Measurements from ENCODE around the gene ABCD2. TPM values are rescaled to one million over a fixed set of nuclear protein-coding genes. Genes with fewer than 3 reads are reported as not detected.
"Not testable (repeated sequence)": the region's sequence is repeated elsewhere in the genome, so short reads cannot be mapped to it uniquely, and the experiment has no call there.

The ABCD2 gene
- total RNA-seq, 2 experiments from 2014 or later: 4.8 to 5.0 TPM

DNA sequence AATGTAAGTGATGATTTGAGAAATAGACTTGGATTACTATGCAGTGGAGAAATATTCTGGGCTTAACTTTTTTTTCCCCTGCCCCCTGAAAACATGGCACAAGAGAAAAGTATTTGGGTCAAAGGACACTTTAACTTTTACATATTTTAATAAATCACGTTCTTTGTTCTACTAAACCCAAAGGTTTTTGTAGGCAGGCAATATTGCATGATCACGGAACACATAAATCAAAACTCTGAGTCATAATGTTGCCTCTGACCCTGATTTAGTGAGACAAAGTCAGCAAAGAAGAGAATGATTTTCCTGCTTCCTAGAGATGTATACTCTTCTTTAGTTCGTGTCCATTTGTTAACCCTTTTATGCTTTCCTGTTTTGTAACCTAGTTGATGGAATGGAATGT is 38.0 kb downstream of the ABCD2 start:
- DNase-seq: no peak
- CTCF ChIA-PET: no interaction called here
- intact Hi-C loops (cut with micrococcal nuclease): loop anchor here (5.0 kb wide), 1 partner anchor 36 kb away; the partner anchor contains the start of gene ABCD2
- H3K9me3 Mint-ChIP-seq: no peaks in the 10 kb centered on the region
- H3K27ac Mint-ChIP-seq: no peak overlapping the region
- peaks cover 2% of the 10 kb centered on the region for H3K4me1 Mint-ChIP-seq (ENCODE audit: low read depth)
- H3K36me3 Mint-ChIP-seq: peaks cover 23% of the 10 kb centered on the region
- no peak overlapping the region for H3K4me3 Mint-ChIP-seq
- POLR2A ChIA-PET: no interaction called here
- H3K27me3 Mint-ChIP-seq: no peaks in the 10 kb centered on the region

DNA sequence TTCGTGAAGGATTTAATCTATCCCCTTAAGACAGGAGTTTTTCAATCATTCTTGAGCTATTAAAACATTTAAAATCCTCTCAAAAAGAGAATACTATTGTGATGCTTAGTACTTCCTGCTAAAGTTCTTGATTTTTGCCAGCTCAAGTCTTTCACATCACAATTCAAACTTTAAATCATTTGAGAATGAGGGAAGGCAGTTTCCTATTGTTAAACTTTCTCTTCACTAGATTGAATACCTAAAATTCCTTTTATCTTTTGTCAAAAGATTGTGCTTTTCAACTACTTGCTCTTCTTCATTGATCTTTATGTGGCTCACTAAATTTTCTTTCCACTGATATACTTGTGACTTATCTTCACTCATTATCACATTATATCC is 44.1 kb downstream of the ABCD2 start:
- Mint-ChIP-seq H3K4me1 (ENCODE audit: low read depth) (peaks cover 10% of the 10 kb centered on the region), H3K4me3 (no peak overlapping the region), H3K27ac (no peak overlapping the region), H3K36me3 (peaks cover 34% of the 10 kb centered on the region), H3K27me3 (no peaks in the 10 kb centered on the region), H3K9me3 (no peaks in the 10 kb centered on the region)
- no peak for DNase-seq
- POLR2A ChIA-PET: no interaction called here
- CTCF ChIA-PET: no interaction called here
- intact Hi-C loops (cut with micrococcal nuclease): no loop called here

DNA sequence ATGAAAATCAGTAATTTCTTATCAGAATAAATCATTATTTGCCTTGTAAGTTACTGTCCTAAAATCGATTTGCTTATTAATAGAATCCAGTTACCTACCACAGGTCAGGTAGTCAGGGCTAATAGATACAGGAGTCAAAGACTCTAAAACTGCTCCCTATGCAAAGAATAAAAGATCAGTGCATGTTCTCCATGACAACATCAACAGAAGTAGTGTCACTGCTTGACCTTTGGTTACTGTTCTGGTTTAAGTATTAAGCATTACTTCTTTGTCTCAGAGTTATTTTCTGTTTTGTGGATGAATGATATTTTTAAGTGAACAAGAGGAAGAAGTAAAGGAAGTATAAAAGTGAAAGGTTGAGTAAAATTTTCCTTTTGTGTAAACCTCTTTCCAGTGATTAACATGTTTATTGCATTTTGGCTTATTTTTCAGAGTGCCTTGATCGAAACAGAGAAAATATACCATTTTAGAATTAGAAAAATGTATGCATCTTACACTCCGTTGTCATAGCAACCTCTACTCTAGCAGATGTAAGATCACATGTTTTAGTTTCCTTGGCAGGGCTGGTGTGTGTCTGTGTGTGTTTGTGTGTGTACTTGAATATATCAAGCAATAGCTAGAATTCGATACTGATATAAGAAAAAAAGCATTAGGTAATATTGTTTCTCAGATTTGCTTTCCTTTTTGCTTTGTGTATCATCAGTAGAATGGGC is 44.7 kb downstream of the ABCD2 start:
- Mint-ChIP-seq H3K27me3 (no peaks in the 10 kb centered on the region), H3K36me3 (peaks cover 39% of the 10 kb centered on the region), H3K4me1 (ENCODE audit: low read depth) (peaks cover 10% of the 10 kb centered on the region), H3K27ac (no peak overlapping the region), H3K4me3 (no peak overlapping the region), H3K9me3 (no peaks in the 10 kb centered on the region)
- ChIA-PET POLR2A (no interaction called here), CTCF (interaction anchor here (0.6 kb wide), 1 partner anchor 10 kb away, joined by 3 read pairs; no protein-coding TSS in a partner anchor)
- DNase-seq: no peak
- intact Hi-C loops (cut with micrococcal nuclease): no loop called here

DNA sequence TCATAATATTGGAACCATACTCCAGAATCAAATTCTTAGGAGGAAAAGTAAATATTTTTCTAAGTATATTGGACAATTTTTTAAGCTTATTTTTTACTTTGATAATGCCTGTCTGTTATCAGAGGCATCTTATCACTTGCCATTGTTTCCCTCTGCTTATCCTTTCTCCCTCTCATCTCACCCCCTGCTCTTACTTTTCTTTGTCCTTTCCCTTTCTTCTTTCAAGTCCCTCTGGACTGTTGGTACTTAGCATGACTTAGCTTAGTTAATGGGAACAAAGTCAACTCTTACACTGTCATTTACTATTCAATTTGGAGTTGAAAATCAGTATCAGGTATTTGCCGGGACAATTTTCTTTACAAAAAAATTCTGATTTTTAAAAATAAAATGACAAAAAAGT is 45.2 kb downstream of the ABCD2 start:
- CTCF ChIA-PET: interaction anchor here (0.6 kb wide), 1 partner anchor 11 kb away, joined by 3 read pairs; no protein-coding TSS in a partner anchor

DNA sequence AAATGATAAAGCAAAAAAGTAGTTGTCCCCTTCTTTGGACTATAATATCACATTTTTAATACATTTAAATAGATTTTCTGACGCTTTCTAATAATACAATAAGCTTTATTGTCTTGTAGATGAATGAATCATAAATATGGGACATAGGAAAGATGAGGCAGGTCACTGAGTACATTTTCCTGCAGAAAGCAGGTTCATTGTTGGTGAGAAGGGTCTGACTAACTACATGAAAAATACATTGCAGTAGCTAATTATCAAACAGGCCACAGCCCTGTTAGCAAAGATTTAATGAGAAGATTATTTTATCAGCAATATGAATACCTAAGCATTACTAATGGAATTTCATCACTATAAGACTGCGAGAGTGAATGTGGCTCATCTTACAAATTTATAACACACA is 45.6 kb downstream of the ABCD2 start:
- POLR2A ChIA-PET: no interaction called here
- intact Hi-C loops (cut with micrococcal nuclease): no loop called here
- Mint-ChIP-seq H3K4me1 (ENCODE audit: low read depth) (peaks cover 10% of the 10 kb centered on the region), H3K36me3 (peaks cover 45% of the 10 kb centered on the region), H3K4me3 (no peak overlapping the region), H3K9me3 (peaks cover 3% of the 10 kb centered on the region), H3K27ac (no peak overlapping the region), H3K27me3 (no peaks in the 10 kb centered on the region)
- CTCF ChIA-PET: no interaction called here
- no peak for DNase-seq

More for the DNA sequence above, 45.2 kb downstream of the ABCD2 start:
- H3K4me1 Mint-ChIP-seq (ENCODE audit: low read depth): peaks cover 10% of the 10 kb centered on the region
- intact Hi-C loops (cut with micrococcal nuclease): no loop called here
- peaks cover 2% of the 10 kb centered on the region for H3K9me3 Mint-ChIP-seq
- no peaks in the 10 kb centered on the region for H3K27me3 Mint-ChIP-seq
- H3K27ac Mint-ChIP-seq: no peak overlapping the region
- no peak overlapping the region for H3K4me3 Mint-ChIP-seq
- no peak for DNase-seq
- H3K36me3 Mint-ChIP-seq: peaks cover 45% of the 10 kb centered on the region
- POLR2A ChIA-PET: no interaction called here

DNA sequence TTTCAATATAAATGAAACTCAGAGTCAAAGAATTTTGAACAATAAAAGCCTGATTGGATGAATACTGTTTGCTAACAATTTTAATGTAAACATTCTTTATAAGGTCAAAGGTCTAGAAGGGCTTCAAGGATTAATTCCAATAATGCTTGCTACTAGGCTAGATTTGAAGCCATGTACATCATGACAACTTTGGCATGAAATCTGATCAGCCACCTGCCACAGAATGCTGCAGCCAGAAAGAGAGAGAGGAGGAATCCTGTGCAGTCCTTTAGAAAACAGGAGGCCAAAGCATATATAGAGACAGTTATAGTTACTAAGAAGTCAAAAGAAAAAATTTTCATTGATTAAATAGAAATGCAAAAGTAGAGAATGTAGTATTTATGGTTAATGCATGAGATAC is 47.1 kb downstream of the ABCD2 start:
- POLR2A ChIA-PET: no interaction called here

DNA sequence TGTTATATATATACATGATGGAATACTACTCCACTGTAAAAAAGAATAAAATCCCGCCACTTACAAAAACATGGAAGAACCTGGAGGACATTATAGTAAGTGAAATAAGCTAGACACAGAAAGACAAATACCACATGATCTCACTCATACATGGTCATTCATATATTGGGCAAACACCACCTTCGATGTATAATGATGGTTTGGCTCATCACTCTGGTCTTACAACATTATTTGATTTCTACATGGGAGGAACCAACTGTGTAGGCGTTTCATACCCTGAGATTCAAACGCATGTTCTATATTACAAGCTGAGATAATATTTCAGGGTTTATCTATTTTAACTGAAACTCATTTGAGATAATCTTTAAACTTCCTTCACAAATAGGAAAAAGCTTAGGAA is 48.3 kb downstream of the ABCD2 start:
- Mint-ChIP-seq H3K36me3 (peaks cover 44% of the 10 kb centered on the region), H3K27ac (no peak overlapping the region), H3K4me1 (ENCODE audit: low read depth) (peaks cover 10% of the 10 kb centered on the region), H3K9me3 (peaks cover 16% of the 10 kb centered on the region), H3K27me3 (no peaks in the 10 kb centered on the region), H3K4me3 (no peak overlapping the region)
- POLR2A ChIA-PET: no interaction called here
- intact Hi-C loops (cut with micrococcal nuclease): no loop called here
- DNase-seq: no peak
- CTCF ChIA-PET: interaction anchor here (0.6 kb wide), 1 partner anchor 1878 kb away, joined by 3 read pairs; no protein-coding TSS in a partner anchor

More for the DNA sequence above, 47.1 kb downstream of the ABCD2 start:
- DNase-seq: no peak
- no peak overlapping the region for H3K4me3 Mint-ChIP-seq
- H3K36me3 Mint-ChIP-seq: peaks cover 44% of the 10 kb centered on the region
- intact Hi-C loops (cut with micrococcal nuclease): no loop called here
- no peaks in the 10 kb centered on the region for H3K27me3 Mint-ChIP-seq
- H3K9me3 Mint-ChIP-seq: peaks cover 4% of the 10 kb centered on the region
- CTCF ChIA-PET: no interaction called here
- no peak overlapping the region for H3K27ac Mint-ChIP-seq
- peaks cover 10% of the 10 kb centered on the region for H3K4me1 Mint-ChIP-seq (ENCODE audit: low read depth)

DNA sequence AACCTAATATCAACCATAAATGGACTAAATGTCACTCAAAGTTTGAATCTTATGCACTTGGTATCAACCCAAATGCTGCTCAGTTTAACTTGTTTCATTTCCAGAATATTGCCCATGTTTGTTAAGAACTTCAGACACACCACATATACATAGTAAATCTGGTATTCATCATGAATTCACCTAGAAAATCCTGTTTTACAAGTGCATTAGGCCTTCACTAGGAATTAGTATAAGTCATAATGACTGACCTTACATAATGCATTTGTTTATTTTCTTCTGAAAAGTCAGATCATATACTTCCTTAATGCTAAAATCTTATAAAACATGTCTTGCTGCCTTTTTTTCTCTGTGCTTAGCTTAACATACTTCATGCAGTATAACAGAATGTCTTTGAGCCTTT is 66.1 kb downstream of the ABCD2 start:
- Mint-ChIP-seq H3K36me3 (peaks cover 26% of the 10 kb centered on the region), H3K27ac (no peak overlapping the region)

DNA sequence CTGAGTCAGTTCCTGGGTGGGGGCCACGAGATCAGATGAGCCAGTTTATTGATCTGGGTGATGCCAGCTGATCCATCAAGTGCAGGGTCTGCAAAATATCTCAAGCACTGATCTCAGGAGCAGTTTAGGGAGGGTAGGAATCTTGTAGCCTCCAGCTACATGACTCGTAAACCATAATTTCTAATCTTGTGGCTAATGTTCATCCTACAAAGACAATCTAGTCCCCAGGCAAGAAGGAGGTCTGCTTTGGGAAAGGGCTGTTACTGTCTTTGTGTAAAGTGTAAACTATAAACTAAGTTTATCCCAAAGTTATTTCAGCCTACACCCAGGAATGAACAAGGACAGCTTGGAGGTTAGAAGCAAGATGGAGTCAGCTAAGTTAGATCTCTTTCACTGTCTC is 75.4 kb downstream of the ABCD2 start:
- POLR2A ChIA-PET, H3K36me3 Mint-ChIP-seq, CTCF ChIA-PET: not testable (repeated sequence)

More for the DNA sequence above, 66.1 kb downstream of the ABCD2 start:
- ChIA-PET POLR2A (no interaction called here), CTCF (no interaction called here)
- Mint-ChIP-seq H3K4me3 (no peak overlapping the region), H3K4me1 (ENCODE audit: low read depth) (no peaks in the 10 kb centered on the region), H3K9me3 (peaks cover 9% of the 10 kb centered on the region), H3K27me3 (no peaks in the 10 kb centered on the region)
- DNase-seq: no peak
- intact Hi-C loops (cut with micrococcal nuclease): no loop called here

DNA sequence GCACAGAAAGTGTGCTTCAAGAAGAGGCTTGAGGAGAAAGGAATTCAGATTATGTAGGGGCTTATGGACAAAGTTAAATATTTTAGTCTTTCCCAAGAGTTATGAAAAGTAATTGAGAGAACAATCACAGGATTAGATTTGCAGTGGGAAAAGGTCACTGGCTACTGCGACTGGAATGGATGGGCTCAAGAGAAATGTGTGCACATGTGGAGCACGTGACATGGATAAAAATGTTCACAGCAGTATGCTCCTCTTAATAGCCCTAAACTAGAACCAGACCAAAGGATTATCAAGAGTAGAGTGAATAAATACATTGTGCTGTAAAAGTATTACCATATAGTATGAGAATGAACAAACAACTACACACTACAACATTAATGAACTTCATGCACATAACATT is 78.1 kb downstream of the ABCD2 start:
- Mint-ChIP-seq H3K27ac (no peak overlapping the region), H3K27me3 (no peaks in the 10 kb centered on the region), H3K4me3 (no peak overlapping the region), H3K36me3 (peaks cover 2% of the 10 kb centered on the region), H3K9me3 (no peaks in the 10 kb centered on the region), H3K4me1 (ENCODE audit: low read depth) (no peaks in the 10 kb centered on the region)
- intact Hi-C loops (cut with micrococcal nuclease): no loop called here
- ChIA-PET POLR2A (no interaction called here), CTCF (no interaction called here)
- DNase-seq: no peak

More for the DNA sequence above, 75.4 kb downstream of the ABCD2 start:
- H3K9me3 Mint-ChIP-seq; H3K4me3 Mint-ChIP-seq; H3K4me1 Mint-ChIP-seq (ENCODE audit: low read depth); DNase-seq; H3K27me3 Mint-ChIP-seq; H3K27ac Mint-ChIP-seq; intact Hi-C loops (cut with micrococcal nuclease): not testable (repeated sequence)

DNA sequence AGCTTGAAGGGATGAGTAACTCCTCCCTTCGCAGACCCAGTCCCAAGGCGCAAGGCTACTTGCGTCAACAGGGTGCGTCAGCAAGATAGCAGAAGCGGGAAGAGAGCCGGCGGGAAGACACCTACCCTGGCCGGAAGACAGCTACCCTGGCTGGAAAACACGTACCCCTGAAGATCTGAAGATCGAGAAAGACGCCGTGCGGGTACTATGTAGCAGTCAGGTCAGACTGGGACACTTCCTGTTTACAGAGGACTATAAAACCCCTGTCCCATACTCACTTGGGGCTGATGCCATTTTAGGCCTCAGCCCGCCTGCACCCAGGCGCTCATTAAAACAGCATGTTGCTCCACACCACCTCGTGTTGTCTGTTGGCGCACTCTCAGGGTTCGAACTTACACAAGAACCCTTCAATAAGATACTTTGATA is 80.9 kb downstream of the ABCD2 start:
- CTCF ChIA-PET: no interaction called here
- Mint-ChIP-seq H3K27me3 (no peaks in the 10 kb centered on the region), H3K27ac (no peak overlapping the region), H3K36me3 (peaks cover under 1% of the 10 kb centered on the region), H3K9me3 (no peaks in the 10 kb centered on the region), H3K4me1 (ENCODE audit: low read depth) (no peaks in the 10 kb centered on the region), H3K4me3 (no peak overlapping the region)
- intact Hi-C loops (cut with micrococcal nuclease): no loop called here
- DNase-seq: no peak
- POLR2A ChIA-PET: no interaction called here

DNA sequence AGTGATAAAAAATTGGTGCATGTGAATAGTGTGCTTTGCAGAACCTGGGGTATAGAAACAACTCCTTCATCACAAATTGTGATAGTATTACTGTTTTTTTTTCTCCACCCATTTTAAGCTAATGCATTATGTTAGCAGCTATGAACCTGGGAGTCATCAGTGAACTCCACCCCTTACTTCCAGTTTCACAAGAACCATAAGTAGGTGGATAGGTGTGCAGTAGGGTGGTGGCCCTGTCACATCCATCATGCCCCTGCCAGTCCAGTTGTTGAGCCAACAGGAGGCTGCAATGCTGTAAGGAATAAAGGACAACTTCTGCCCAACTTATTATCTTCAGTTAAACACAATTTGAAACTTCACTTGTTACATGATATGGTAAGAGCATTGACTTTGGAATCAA is 85.7 kb downstream of the ABCD2 start:
- Mint-ChIP-seq H3K4me1 (ENCODE audit: low read depth) (no peaks in the 10 kb centered on the region), H3K27ac (no peak overlapping the region), H3K4me3 (no peak overlapping the region), H3K27me3 (no peaks in the 10 kb centered on the region), H3K36me3 (no peaks in the 10 kb centered on the region), H3K9me3 (no peaks in the 10 kb centered on the region)
- CTCF ChIA-PET: no interaction called here
- POLR2A ChIA-PET: no interaction called here
- intact Hi-C loops (cut with micrococcal nuclease): no loop called here
- no peak for DNase-seq

DNA sequence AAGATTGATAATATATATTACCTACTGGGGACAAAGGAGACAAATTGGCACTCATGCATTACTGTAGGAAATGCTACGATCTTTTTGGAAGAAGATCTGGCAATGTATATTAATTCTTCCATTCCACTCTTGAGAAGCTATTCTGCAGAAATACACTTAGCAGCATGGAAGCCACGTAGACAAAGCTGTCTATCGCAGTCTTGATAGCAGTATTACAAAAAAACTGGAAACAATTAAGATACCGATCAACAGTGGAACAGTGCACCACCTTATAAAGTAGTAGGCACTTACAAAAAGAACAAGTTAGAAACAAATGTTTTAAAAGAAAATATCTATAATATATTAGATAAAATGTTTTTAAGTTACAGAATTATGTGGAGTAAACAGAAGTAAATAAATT is 87.2 kb downstream of the ABCD2 start:
- H3K9me3 Mint-ChIP-seq: peaks cover 6% of the 10 kb centered on the region
- ChIA-PET POLR2A (no interaction called here), CTCF (no interaction called here)
- no peak for DNase-seq
- H3K36me3 Mint-ChIP-seq: peaks cover 3% of the 10 kb centered on the region
- no peak overlapping the region for H3K27ac Mint-ChIP-seq
- H3K4me3 Mint-ChIP-seq: no peak overlapping the region
- H3K4me1 Mint-ChIP-seq (ENCODE audit: low read depth): no peaks in the 10 kb centered on the region
- no peaks in the 10 kb centered on the region for H3K27me3 Mint-ChIP-seq
- intact Hi-C loops (cut with micrococcal nuclease): no loop called here
